Stimulated activated CD8-positive, alpha-beta memory T cell treated with anti-CD3 and anti-CD28 coated beads, Interleukin-7, amount 100 ng/mL, for 24 hours (primary cell): ENCODE results near the gene PLEKHB2.
"Not testable (repeated sequence)": the region's sequence is repeated elsewhere in the genome, so short reads cannot be mapped to it uniquely, and the experiment has no call there.

ENCODE experiments used
- DNase-seq: peaks from one replicate; pipeline ENCODE4 v3.0.0-alpha.2; 2020; ENCODE audit warnings: low read depth

Gene PLEKHB2, protein sequence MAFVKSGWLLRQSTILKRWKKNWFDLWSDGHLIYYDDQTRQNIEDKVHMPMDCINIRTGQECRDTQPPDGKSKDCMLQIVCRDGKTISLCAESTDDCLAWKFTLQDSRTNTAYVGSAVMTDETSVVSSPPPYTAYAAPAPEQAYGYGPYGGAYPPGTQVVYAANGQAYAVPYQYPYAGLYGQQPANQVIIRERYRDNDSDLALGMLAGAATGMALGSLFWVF

DNA sequence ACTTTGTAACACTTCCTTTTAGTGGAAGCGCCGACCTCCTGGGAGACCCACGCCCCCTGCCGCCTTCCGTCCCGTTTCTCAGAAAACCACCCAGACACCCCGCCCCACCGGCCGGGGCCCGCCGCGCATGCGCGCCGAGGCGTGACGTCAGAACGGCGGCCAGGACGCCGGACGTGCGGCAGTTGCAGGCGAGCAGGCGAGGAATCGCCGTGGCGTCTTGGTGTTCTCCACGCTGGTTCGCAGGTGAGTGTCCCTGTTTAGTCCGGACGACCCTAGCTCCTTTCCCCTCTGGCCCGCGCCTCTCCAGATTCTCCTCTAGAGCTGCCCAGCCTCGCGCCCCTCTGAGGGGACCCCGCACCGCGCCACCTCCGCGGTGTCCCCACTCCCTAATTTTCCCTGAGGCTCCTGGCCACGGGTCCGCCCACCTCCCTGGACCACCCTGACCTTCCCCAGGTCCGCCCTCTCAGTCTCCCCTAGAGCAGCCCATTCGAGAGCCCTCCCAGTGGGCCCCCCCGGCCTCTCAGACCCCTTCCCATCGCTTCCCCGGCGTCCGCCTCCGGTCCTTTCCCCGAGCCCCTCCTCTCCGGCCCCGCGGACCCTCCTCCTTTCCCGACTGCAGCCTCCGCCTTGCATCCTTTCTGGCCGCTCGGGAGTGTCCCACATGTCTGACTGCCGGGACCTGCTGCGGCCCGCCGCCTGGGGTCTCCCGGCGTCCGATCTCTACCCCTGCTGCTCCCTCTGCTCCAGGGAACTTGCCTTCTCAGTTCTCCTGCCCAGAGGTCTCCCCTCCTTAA, at the start of gene PLEKHB2:
Gene PLEKHB2 (plus strand): TSS at position 181 of the 794 bp plus-strand sequence. CDS start 15,606 bp downstream, outside the sequence.
- DNase-seq: peak; percentile 88

DNA sequence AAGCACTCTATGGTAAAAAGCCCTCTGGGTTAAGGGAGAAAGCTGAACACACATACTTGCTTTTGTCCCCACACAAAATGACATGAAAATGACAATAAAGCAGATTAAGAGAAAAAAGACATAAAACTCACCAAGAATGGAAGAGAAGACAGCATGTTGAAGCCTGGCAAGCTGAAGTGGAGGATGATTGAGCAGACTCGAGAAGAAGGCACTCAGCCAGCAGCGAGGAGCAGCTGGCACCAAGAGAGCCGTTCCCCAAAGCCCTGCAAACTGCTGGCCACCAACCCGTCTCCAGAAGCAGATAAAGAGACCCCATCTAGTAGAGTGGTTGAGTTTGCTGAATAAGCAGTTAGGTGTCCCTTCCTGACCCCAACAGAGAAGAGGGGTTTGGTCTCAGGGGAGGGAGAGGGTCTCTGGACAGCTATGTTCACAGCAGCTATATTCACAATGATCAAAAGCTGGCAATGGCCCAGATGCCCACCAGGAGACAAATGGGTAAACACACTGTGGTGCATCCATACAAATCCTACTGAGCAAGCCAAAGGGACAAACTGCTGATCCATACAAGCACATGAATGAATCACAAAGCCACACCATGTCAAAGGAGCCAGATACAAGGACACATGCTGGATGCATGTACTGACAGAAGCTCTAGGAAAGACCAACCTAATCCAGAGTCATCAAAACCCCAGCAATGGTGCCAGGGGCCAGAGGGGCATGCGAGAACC, 48.8 kb upstream of the PLEKHB2 start:
- DNase-seq: no peak

DNA sequence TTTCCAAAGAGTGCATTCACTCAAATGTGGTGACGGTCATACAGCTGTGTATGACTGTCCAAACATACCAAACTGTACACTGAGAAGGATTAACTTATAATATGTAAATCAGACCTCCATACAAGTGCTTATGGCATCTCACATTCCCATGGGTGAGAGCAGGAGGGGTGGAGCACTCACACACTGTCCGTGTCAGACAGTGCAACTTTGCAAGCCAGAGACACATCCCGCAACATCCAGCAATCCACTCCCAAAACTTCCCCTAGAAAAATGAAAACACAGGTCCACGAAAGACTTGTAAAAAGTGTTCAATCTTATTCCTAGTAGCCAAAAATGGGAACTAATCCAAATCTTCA, 48.2 kb upstream of the PLEKHB2 start:
- no peak for DNase-seq

DNA sequence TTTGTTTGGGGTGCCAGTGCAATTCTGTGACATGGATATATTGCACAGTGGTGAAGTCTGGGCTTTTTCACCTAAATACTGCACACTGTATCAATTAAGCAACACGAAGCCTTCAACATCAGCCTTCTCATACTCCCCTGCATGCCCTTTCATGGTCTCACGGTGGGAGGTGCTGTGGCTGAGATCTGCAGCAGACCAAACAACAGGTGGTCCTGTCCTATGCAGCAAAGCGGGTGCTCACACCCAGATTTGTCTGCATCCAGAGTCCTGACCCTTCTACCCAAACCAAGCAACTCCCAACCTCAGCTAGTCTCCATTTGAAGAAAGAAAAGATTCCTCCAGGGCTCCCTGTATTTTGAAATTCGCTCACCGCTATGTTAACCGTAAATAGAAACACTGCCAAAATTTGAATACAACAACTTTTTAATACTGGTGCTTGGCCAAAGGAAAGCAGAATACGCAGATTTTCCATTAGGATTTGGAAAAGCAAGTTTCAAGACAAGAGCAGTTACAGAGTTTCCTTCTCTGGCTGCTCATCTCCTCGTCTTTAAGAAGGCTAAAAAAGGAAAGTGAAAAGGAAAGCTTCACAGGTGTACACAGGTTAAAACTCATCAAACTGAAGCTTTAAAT, 46.8 kb upstream of the PLEKHB2 start:
- no peak for DNase-seq

DNA sequence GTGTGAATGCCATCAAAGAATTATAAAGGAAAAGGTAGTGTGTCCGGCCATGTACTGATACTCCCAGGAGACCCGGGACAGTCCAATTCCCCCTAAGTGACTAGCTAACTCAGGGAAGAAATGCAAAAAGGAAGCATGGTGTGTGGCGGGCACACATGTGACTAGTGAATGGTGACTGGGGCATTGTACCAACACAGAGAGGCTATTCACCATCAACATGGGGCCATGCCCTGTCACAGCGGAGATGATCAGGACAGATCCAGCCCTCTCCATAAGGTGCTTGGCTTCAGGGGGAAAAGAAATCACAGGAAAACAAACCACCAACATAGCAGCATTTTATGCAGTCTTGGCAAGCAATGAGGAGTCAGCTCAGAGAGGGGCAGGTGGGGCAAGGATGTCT, 46.2 kb upstream of the PLEKHB2 start:
- DNase-seq: no peak

DNA sequence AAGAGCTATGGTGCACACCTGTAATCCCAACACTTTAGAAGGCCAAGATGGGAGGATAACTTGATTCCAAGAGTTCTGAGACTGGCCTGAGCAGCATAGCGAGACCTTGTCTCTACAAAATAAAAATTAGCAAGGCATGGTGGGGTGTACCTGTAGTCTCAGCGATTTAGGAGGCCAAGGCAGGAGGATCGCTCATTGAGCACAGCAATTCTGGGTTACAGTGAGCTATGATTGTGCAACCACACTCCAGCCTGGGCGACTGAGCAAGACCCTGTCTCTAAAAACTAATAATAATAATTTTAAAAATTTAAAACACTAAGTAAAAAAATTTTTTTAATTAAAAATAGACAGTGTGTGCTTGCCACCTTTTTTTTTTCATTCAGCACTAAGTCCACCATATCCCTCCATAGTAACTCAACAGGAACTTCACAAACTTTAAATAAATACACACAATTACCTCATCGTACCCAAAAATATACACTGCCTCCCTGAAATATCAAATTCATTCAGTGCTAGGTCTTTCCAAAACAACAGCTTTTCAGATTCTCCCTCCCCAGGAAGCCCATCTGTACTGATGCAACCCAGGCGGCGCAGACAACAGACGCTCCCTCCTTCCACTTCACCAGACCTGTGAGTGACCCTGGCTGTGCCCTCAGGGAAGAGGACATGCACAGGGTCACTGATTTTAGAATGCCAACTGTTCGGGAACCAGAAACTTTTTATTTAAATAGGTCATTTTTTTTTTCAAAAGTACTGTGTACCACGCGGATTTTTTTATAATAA, 41.4 kb upstream of the PLEKHB2 start:
- DNase-seq: no peak

DNA sequence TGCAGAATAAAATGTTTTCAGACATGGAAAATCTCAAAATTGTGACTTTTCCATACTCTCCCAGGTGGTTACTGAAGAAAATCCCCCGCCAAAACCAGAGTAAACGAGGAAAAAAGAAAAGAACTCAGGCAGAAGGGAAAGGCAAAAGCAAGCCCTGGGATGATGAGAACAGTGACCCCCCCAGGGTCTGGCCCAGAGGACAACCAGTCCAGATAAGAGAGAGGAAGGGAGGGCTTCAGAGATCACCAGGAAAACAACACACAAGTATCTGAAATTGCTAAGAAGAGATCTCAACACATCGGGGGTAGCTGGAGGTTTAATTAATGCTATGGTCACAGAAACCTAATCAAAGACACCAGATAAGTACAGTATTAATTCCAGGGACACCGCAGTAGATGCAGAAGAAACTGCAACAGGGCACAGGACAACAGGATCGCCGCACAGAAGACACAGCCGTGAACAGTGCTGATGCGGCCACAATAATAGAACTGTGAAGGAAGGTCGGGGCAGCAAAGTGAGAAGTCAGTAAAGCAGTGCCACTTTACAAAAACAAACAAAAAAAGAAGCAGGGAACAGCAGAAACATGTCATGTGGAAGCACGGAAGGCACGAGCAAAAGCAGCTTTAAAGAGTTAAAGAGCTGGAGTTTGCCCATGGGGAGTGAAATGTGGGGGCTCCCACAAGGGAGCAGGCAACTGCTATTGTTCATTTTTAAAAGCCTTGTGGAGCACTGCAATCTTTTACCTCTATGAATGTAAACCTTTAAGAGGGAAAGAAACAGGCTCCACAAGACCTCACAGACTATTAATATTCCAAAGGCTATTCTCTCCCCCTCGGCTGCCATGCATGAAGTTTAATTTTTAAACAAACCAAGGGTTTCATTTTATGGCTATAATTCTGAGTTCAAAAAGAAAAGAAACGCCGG, 40.3 kb upstream of the PLEKHB2 start:
- no peak for DNase-seq

DNA sequence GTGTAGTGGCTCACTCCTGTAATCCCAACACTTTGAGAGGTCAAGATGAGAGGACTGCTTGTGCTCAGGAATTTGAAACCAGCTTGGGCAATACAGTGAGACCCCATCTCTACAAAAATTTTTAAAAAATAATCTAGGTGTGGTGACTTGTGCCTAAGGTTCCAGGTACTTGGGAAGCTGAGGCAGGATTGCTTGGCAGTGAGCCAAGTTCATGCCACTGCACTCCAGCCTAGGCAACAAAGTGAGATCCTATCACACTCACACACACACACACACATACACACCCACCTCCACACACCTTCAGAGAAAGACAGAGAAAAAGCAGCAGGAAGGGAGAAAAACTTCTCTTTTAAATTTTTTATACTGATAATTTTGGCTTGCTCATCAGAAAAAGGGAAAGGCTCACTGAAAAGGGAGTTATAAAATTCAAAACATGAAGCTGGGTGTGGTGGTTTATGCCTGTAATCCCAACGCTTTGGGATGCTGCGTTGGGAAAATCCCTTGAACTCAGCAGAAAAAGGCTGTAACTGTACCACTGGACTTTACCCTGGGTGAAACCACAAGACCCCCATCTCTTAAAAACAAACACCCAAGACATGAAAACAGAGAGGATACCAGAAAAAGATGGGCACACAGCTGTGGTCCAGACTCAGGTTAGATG, 37.5 kb upstream of the PLEKHB2 start:
- no peak for DNase-seq

DNA sequence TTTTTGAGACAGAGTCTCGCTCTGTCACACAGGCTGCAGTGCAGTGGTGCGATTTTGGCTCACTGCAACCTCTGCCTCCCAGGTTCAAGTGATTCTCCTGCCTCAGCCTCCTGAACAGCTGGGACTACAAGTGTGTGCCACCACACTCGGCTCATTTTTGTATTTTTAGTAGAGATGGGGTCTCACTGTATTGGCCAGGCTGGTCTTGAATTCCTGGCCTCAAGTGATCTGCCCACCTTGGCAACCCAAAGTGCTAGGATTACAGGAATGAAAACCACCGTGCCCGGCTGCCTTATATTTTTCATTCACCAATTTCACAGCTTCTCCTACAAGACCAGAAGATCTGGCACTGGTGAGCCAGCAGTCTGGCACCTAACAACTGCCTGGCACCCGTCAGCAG, 37.0 kb upstream of the PLEKHB2 start:
- DNase-seq: not testable (repeated sequence)

DNA sequence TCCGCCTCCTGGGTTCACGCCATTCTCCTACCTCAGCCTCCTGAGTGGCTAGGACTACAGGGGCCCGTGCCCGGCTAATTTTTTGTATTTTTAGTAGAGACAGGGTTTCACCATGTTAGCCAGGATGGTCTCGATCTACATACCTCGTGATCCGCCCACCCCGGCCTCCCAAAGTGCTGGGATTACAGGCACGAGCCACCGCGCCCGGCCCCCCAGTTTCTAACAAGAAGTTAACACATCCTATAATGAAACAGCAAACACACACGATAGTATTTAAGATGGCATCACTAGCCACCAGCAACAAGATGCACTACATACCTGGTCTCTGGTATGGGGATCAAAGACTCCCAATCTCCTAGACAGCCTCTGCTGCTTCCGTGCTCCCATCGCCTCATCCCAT, 29.6 kb upstream of the PLEKHB2 start:
- DNase-seq: not testable (repeated sequence)

DNA sequence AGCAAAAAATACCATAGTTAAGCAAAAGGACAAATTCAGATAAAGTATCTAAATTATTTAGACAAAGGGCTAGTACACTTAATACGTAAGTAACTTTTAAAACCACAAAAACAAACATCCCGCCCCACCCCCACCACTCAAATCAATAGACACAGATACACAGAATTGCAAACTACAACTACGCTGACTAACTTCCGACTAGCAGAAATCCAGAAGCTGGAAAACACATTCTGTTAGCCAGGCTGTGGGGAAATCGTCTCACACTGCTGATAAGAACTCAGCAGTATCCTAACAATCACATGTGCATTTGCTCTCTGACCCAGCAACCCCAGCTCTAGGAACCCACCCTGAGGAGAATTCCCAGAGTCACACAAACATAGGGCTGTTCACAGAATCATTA, 28.4 kb upstream of the PLEKHB2 start:
- no peak for DNase-seq

DNA sequence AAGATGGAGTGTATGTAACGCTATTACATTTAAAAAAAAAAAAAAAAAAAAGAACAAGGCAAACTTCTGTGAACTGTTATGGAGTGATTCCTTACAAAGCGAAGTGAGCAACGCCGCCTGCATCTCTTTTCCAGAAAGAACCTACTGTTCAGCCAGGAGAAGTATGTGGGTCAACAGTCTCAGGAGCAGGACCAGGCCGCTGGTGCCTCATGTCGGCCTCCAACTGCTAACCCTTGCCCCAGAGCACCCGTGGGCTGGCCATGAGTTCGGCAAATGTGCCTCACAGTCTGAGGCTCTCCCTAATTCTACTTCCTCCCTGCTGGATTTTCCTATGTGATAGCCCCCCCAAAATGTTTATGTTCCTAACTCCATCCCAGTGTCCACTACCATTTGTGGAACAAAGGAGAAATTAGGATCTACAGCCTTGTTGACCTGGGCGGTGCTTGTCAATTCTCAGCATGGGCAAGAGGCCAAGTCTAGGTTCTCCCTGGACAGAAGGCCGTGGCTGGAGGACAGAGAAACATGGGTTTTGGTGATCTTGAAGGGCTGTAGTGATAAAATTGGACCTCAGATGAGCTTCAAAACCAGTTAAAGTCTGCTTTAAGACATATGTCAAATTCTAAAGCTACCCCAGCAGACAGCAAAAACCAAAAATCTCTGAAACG, 27.8 kb upstream of the PLEKHB2 start:
- no peak for DNase-seq

DNA sequence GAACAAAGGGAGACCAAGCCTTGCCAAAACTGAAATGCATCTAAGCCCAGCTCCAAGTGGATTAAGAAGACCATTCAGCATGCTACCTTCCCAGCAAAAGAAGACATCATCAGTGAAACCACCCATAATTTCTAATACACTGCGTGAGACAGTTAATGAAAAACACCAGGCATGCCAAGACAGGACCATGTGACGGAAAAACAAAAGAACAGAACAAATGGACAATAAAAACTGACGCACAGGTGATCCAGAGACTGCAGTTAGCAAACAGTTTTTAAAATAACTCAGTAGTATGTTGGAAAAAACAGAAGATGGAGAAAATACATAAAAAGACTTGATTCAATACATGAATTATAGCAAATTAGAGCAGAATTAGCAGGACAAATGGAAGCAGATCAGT, 27.2 kb upstream of the PLEKHB2 start:
- no peak for DNase-seq

DNA sequence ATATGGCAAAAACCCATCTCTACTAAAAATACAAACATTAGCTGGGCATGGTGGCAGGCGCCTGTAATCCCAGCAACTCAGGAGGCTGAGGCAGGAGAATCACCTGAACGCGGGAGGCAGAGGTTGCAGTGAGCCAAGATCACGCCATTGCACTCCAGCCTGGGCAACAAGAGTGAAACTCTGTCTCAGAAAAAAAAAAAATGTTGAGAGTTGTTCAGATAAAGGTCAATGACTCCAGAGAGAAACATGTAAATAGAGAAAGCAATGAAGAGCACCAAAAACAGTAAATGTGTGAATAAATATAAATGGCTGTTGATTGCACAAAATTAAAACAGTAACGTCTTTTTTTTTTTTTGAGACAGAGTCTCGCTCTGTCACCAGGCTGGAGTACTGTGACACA, 25.2 kb upstream of the PLEKHB2 start:
- not testable (repeated sequence) for DNase-seq

DNA sequence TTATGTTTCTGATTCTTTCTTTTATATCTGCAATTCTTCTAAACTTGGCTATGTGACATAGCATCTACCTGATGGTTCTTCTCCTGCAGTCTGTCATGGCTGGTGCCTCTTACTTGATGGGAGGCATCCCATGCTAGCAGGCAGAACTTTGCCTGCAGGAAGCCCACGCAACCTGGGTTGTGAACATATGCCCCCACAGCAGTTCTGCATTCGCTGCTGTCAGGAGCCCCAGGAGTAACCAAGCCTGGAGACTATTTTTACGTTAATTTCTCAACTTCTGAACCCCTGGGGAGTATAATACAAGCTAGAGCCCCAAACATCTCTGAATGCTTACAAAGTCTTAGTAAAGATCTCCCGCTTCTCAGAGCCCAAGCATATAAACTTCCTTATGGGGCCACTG, 23.9 kb upstream of the PLEKHB2 start:
- DNase-seq: no peak

DNA sequence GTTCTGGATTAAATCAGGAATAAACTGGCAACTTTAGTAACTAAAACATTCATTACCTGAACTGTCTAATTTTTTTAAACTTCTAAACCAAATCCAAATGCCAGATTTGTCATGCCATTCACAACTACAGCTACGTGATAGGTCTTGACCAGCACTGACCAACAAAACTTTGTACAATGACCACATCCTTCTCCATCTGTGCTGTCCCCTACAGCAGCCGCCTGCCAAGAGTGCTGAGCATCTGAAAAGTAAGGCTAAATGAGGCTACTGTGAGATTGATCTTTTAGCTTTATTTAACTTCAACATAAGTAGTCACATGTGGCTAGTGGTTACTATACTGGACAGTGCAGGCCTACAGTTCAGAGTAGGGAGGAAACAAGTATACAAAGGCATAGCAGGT, 19.5 kb upstream of the PLEKHB2 start:
- DNase-seq: no peak

DNA sequence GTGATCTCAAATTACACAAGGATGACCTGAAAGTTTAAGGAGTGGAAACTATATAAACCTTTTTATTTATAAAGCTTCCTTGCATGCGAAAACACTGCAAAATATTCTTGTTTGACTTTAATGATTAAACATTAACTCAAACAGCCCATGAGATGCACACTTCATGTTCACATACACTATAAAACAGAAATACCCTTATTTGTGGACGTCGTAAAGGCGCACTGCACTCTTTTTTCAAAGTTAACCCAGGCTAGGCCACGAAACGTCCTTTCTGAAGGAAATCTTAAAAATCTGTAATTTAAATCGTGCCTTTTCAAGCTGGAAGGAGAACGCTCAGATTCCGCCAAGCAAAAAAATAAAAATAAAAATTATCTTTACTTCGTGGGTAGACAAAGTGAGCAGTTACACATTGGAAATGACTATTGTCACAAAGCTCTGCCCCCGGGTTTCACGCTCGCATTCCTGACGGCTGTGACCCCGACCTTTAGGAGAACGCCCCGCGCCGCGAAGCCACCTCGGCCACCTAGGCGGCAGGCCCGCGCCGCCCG, 12.6 kb upstream of the PLEKHB2 start:
- DNase-seq: no peak

DNA sequence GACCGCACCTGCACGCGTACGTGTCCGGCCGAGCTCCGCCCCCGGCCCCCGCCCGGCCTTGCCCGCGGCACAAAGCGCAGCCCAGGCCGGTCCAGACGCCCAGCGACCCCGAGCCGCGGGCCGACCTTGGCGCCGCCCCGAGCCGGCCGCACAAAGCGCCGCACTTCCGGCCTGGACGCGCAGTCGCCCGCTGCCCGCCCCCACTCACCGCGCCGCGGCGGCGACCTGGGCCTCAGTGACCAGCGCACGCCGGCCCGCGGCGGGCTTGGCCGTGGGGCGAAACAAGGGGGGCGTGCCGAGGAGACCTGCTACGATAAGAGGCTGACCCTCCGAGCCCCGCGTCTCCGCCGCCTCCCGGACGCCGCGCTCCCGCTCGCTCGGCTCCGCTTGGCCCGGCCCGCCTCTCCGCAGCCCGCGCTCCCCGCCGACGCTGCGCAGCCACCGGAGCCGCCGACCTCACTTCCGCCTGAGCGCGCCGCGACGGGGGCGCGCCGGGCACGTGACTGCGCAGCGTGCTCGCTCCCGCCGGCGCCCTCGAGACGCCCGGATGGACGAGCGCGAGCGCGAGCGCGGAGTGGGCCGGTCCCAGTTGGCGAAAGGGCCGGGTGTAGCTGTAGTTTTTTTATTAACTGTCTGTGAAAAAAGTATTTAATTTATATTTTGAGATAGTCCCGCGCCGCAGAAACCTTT, 12.0 kb upstream of the PLEKHB2 start, which contains the start of gene FAM168B:
Gene FAM168B (minus strand): TSS at position 455 of the 690 bp plus-strand sequence. CDS start 10,814 bp downstream, outside the sequence.
- DNase-seq: peak; percentile 67
